ENCODE results near the gene IFNA21. TPM values are rescaled to one million over a fixed set of nuclear protein-coding genes. Genes with fewer than 3 reads are reported as not detected.
A peak's percentile ranks its signal among the peaks of the same experiment; 100 is the strongest.

IFNA21 gene
- total and polyA plus RNA-seq, 2 of the 8 experiments (the other 6 are each of a cell fraction or from before 2014, with no cell fraction given): not detected

GRCh38 chr9:21137020-21137419, 29.4 kb downstream of the IFNA21 start:
- ChIA-PET CTCF (ENCODE audit: partially characterized antibody) (interaction anchor here (0.6 to 1.1 kb wide), 2 partner anchors 15 to 58 kb away, joined by 3 read pairs; no protein-coding TSS in a partner anchor), POLR2A (ENCODE audit: partially characterized antibody) (no interaction called here)
- Histone ChIP-seq H3K9ac (replicated peaks in 1 of 4; ENCODE audit: extremely low read depth in 1 of 4, low read depth in 3 of 4, low read length in 3 of 4) (no peak overlapping the region), H2BK120ac (replicated peaks; ENCODE audit: low read depth, low read length) (no peak overlapping the region), H3K79me2 (ENCODE audit: control insufficient read depth in 1 of 2, insufficient read depth in 2 of 2, low read length in 2 of 2) (no peaks in the 10 kb centered on the region), H3K27me3 (replicated peaks in 1 of 4; ENCODE audit: control insufficient read depth in 3 of 4, extremely low read depth in 1 of 4, insufficient read depth in 3 of 4, low read length in 3 of 4) (no peaks in the 10 kb centered on the region), H2AFZ (ENCODE audit: low read length) (no peak overlapping the region), H3K27ac (ENCODE audit: low read depth, low read length) (no peak overlapping the region), H3K14ac (ENCODE audit: insufficient read length) (no peak overlapping the region), H3K79me1 (ENCODE audit: low read depth, low read length) (no peaks in the 10 kb centered on the region), H3K36me3 (ENCODE audit: control insufficient read depth in 2 of 4, insufficient read depth in 4 of 4, low read length in 3 of 4) (no peaks in the 10 kb centered on the region), H3K18ac (ENCODE audit: extremely low read depth, low read length) (no peak overlapping the region), H4K20me1 (replicated peaks in 1 of 2; ENCODE audit: control insufficient read depth in 1 of 2, insufficient read depth in 2 of 2, low read length in 2 of 2) (no peaks in the 10 kb centered on the region), H4K5ac (ENCODE audit: insufficient read length, low read depth, low read length) (no peak overlapping the region), H3K56ac (replicated peaks; ENCODE audit: insufficient read length, low read depth, low read length) (no peak overlapping the region), H2BK20ac (ENCODE audit: low read length) (no peak overlapping the region), H3K23ac (ENCODE audit: insufficient read length) (no peak overlapping the region), H3K4me3 (ENCODE audit: extremely low read depth in 1 of 4, insufficient read depth in 2 of 4, low read depth in 3 of 4, low read length in 4 of 4) (no peak overlapping the region), H2BK12ac (ENCODE audit: low read depth, low read length) (no peak overlapping the region), H3K4ac (replicated peaks; ENCODE audit: insufficient read length, low read depth, low read length) (no peak overlapping the region), H2AK5ac (ENCODE audit: low read depth, low read length) (no peak overlapping the region), H3K4me2 (ENCODE audit: insufficient read depth in 1 of 2, low read depth in 2 of 2, low read length in 2 of 2) (no peak overlapping the region), H4K8ac (ENCODE audit: extremely low read depth, insufficient read depth, low read length) (no peak overlapping the region), H2BK15ac (ENCODE audit: low read length) (no peak overlapping the region), H2BK5ac (ENCODE audit: low read depth, low read length) (no peak overlapping the region), H3K9me3 (ENCODE audit: insufficient read depth in 2 of 2, low read depth in 1 of 2, low read length in 1 of 2) (no peaks in the 10 kb centered on the region), H3K4me1 (replicated peaks in 1 of 4; ENCODE audit: control insufficient read depth in 3 of 4, insufficient read depth in 4 of 4, low read length in 3 of 4) (no peaks in the 10 kb centered on the region), H4K91ac (replicated peaks; ENCODE audit: insufficient read length, low read length) (no peak overlapping the region), H3K23me2 (ENCODE audit: low read depth, low read length) (no peaks in the 10 kb centered on the region; the same call in 1 of the 2 replicates)
- DNase-seq (ENCODE audit: low read depth in 1 of 2, low spot score in 2 of 2) (no peak), FAIRE-seq (no peak)
- TF ChIP-seq POLR2A (IDR thresholded peaks at IDR 0.05; ENCODE audit: control extremely low read depth in 1 of 2, low read depth in 2 of 2, low read length in 2 of 2): no peak
- TF ChIP-seq CBX8 (IDR thresholded peaks at IDR 0.05; ENCODE audit: borderline replicate concordance, low read depth, low read length): no peak
- TF ChIP-seq RFX5 (IDR thresholded peaks at IDR 0.05; ENCODE audit: borderline replicate concordance, low read depth, low read length): no peak
- no peak for TF ChIP-seq POU5F1 (IDR thresholded peaks at IDR 0.05; ENCODE audit: low read depth, low read length)
- peak; percentile 32; the same call in 1 of the 2 replicates for TF ChIP-seq MAFK (IDR thresholded peaks at IDR 0.05; ENCODE audit: low read depth, low read length)
- WGBS, 2 experiments (ENCODE audit: extremely low coverage in 1 of 2, insufficient coverage in 1 of 2, insufficient read length in 1 of 2, insufficient replicate concordance in 2 of 2, low coverage in 1 of 2, low lambda C conversion rate in 2 of 2, missing lambda C conversion rate in 1 of 2): 91% methylated on average over 1 of the region's 1 CpG; no CpG with 5 or more reads in 1 of the 2 experiments

Measured in H1 (cell line).